K562 (cell line): ENCODE data around the gene MRPS10. TPM values are rescaled to one million over a fixed set of nuclear protein-coding genes. Genes with fewer than 3 reads are reported as not detected.
A peak's percentile ranks its signal among the peaks of the same experiment; 100 is the strongest.

Source experiments
- CBX3 ChIP-seq, 2 experiments: IDR thresholded peaks; 1 replicate in 1 of 2; 2 replicates in 1 of 2; pipeline ENCODE4 v1.6.1; 2012; ENCODE audit warnings: inconsistent platforms in 2 of 2, low read length in 2 of 2, borderline replicate concordance in 1 of 2, control low read depth in 1 of 2
- CXXC5 ChIP-seq: fragments of 250-450 bp; sonication (Bioruptor Pico); IDR thresholded peaks from 2 replicates; pipeline ENCODE4 v1.8.0; 2022; ENCODE audit warnings: inconsistent platforms, mild to moderate bottlenecking, moderate library complexity
- FIP1L1 ChIP-seq: fragments of 200-400 bp; formaldehyde crosslinking; IDR thresholded peaks from 2 replicates; pipeline ENCODE4 v1.6.1; 2018; ENCODE audit warnings: mild to moderate bottlenecking, low read depth, low read length; ENCODE audit not compliant: poor library complexity, severe bottlenecking
- GABPB1 ChIP-seq: sonication (generic); formaldehyde crosslinking; IDR thresholded peaks from 2 replicates; pipeline ENCODE4 v1.8.0; 2022; ENCODE audit warnings: mild to moderate bottlenecking, missing genetic modification reagents
- ILK ChIP-seq: fragments of 450-650 bp; IDR thresholded peaks from 2 replicates; pipeline ENCODE4 v1.6.1; 2016; ENCODE audit warnings: missing genetic modification characterization, low read depth, mild to moderate bottlenecking, missing compliant biosample characterization, moderate library complexity, borderline replicate concordance
- KLF1 ChIP-seq: fragments of 450-650 bp; IDR thresholded peaks from 2 replicates; pipeline ENCODE4 v1.6.1; 2016; ENCODE audit warnings: missing genetic modification characterization, missing compliant biosample characterization
- MLX ChIP-seq, 2 experiments: fragments of 450-650 bp in 1 of 2; sonication (generic) in 1 of 2; formaldehyde crosslinking; conservative IDR thresholded peaks; 2 replicates each; pipeline versions ENCODE4 v1.4.0 to v1.8.1; 2020 to 2022; ENCODE audit warnings: mild to moderate bottlenecking in 1 of 2, missing genetic modification reagents in 1 of 2
- MYC ChIP-seq, 2 experiments: fragments of 250-450 bp in 1 of 2; sonication (Bioruptor Pico) in 1 of 2; IDR thresholded peaks; 2 replicates each; pipeline versions ENCODE4 v1.5.1 to v1.6.1; 2012 to 2021; ENCODE audit warnings: low read depth in 2 of 2, borderline replicate concordance in 1 of 2, improper control_type of control experiment in 1 of 2, low read length in 1 of 2, mild to moderate bottlenecking in 1 of 2, moderate library complexity in 1 of 2
- NR4A1 ChIP-seq, 2 experiments: fragments of 250-450 bp in 1 of 2; fragments of 450-650 bp in 1 of 2; sonication (Bioruptor Pico) in 1 of 2; IDR thresholded peaks; 2 replicates each; pipeline versions ENCODE4 v1.4.0 to v1.6.1; 2016 to 2020; ENCODE audit warnings: mild to moderate bottlenecking in 2 of 2, missing compliant biosample characterization in 1 of 2, missing genetic modification characterization in 1 of 2, moderate library complexity in 1 of 2
- PYGO2 ChIP-seq: fragments of 450-650 bp; IDR thresholded peaks from 2 replicates; pipeline ENCODE4 v1.6.1; 2016; ENCODE audit warnings: mild to moderate bottlenecking, missing genetic modification characterization, moderate library complexity, missing compliant biosample characterization
- RBBP5 ChIP-seq: fragments of 200-600 bp; sonication (generic); IDR thresholded peaks from 2 replicates; pipeline ENCODE4 v1.6.1; 2012; ENCODE audit warnings: borderline replicate concordance, mild to moderate bottlenecking, low read length, control low read depth, inconsistent platforms; ENCODE audit not compliant: insufficient read depth, poor library complexity, severe bottlenecking
- SAP30 ChIP-seq: fragments of 200-600 bp; sonication (generic); IDR thresholded peaks from 2 replicates; pipeline ENCODE4 v1.6.1; 2012; ENCODE audit warnings: borderline replicate concordance, low read depth, mild to moderate bottlenecking, moderate library complexity, low read length, control low read depth, inconsistent platforms; ENCODE audit not compliant: insufficient read depth, poor library complexity, severe bottlenecking
- SFPQ ChIP-seq: fragments of 200-400 bp; formaldehyde crosslinking; IDR thresholded peaks from 2 replicates; pipeline ENCODE4 v1.6.1; 2017; ENCODE audit warnings: mild to moderate bottlenecking, low read depth, low read length, moderate library complexity
- STAT5B ChIP-seq: fragments of 250-450 bp; sonication (Bioruptor Pico); IDR thresholded peaks from 2 replicates; pipeline ENCODE4 v1.8.0; 2021; ENCODE audit warnings: mild to moderate bottlenecking, inconsistent platforms
- USF2 ChIP-seq: sonication (generic); formaldehyde crosslinking; IDR thresholded peaks from 2 replicates; pipeline ENCODE4 v1.5.0; 2020; ENCODE audit warnings: missing genetic modification reagents
- ZFP1 ChIP-seq: fragments of 450-650 bp; formaldehyde crosslinking; IDR thresholded peaks from 2 replicates; pipeline ENCODE4 v1.4.0; 2020; ENCODE audit warnings: mild to moderate bottlenecking, mixed read lengths
- polyA plus RNA-seq, 8 experiments: library from polyadenylated mRNA; depleted of rRNA in 4 of 8; stranded (reverse) in 5 of 8; unstranded in 3 of 8; fragments of >200 nt; fragmentation: Nextera tagmentation in 2 of 8; fragmentation: Illumina TruSeq in 1 of 8; extraction: Ambion mirVana in 2 of 8; extraction: Trizol in 1 of 8; gene quantifications; 2 replicates each; pipeline versions ENCODE4 v1.2.1 to v1.2.3, GENCODE V29; 2011 to 2014; ENCODE audit warnings: inconsistent platforms in 1 of 8, missing spikeins in 1 of 8
- total RNA-seq, 7 experiments: library from RNA; depleted of rRNA in 6 of 7; stranded (reverse); fragments of >200 nt in 6 of 7; fragmentation: Illumina TruSeq in 2 of 7; extraction: Trizol in 2 of 7; gene quantifications; 2 replicates each; pipeline versions ENCODE4 v1.2.1 to v1.2.3, GENCODE V29; 2011 to 2021; ENCODE audit warnings: low replicate concordance in 1 of 7
- TF ChIP-seq, protein P1 (sequence below): fragments of 250-450 bp; sonication (Bioruptor Pico); IDR thresholded peaks from 2 replicates; pipeline ENCODE4 v1.4.0; 2020
- TF ChIP-seq, protein P2 (sequence below): fragments of 450-650 bp; formaldehyde crosslinking; IDR thresholded peaks from 2 replicates; pipeline ENCODE4 v1.4.0; 2020; ENCODE audit warnings: mild to moderate bottlenecking, mixed read lengths
- TF ChIP-seq, protein P3 (sequence below): fragments of 250-450 bp; sonication (Bioruptor Pico); IDR thresholded peaks from 2 replicates; pipeline ENCODE4 v1.8.0; 2021; ENCODE audit warnings: moderate library complexity, mild to moderate bottlenecking, inconsistent platforms

Gene MRPS10
- total and polyA plus RNA-seq, 9 of the 15 experiments (the other 6 are each of a cell fraction or from before 2014, with no cell fraction given): 48.6 to 166 (median 93.7) TPM

DNA sequence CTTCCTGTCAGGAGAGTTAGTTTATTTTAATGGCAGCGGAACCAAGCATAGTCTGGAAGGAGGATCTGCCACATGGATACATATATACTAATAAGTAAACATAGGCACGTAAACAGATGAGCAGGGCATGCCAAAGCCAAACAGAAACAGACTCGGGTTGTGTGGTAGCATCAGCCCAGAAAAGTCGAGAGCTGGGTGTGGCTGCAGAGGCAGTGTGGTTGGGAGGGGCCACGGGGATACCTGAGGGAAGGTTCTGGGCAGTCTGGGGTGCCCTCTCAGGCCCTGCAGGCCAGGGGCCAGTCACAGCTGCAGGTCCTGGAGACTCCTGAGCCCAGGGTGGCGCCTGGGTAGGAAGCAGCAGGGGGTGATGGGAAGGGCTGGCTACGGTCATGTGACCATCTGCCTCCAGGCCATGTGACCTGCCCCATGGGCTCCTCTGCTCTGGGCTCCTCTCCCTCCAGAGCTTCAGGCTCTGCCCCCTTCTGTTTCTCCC, 42.8 kb upstream of the MRPS10 start (continued):
- TF ChIP-seq, protein P1, sequence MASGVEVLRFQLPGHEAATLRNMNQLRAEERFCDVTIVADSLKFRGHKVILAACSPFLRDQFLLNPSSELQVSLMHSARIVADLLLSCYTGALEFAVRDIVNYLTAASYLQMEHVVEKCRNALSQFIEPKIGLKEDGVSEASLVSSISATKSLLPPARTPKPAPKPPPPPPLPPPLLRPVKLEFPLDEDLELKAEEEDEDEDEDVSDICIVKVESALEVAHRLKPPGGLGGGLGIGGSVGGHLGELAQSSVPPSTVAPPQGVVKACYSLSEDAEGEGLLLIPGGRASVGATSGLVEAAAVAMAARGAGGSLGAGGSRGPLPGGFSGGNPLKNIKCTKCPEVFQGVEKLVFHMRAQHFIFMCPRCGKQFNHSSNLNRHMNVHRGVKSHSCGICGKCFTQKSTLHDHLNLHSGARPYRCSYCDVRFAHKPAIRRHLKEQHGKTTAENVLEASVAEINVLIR (CRISPR knock-in tag): no peak; the same call in 1 of the 2 replicates
- TF ChIP-seq CBX3 (IDR thresholded peaks at IDR 0.05; ENCODE audit: borderline replicate concordance in 1 of 2, low read length in 2 of 2): peak in 1 of 2 experiments; percentile 70; a peak in 2 of 3 replicates
- no peak for TF ChIP-seq NR4A1 (CRISPR knock-in tag; IDR thresholded peaks at IDR 0.05)
- peak; percentile 48; the same call in 1 of the 2 replicates for TF ChIP-seq NR4A1 (tag; IDR thresholded peaks at IDR 0.05)
- TF ChIP-seq GABPB1: 0 out of 2 replicates have a peak, but pooled peaks have one; percentile 35
- TF ChIP-seq CXXC5 (CRISPR knock-in tag): no peak
- no peak for TF ChIP-seq SFPQ
- TF ChIP-seq, protein P2, sequence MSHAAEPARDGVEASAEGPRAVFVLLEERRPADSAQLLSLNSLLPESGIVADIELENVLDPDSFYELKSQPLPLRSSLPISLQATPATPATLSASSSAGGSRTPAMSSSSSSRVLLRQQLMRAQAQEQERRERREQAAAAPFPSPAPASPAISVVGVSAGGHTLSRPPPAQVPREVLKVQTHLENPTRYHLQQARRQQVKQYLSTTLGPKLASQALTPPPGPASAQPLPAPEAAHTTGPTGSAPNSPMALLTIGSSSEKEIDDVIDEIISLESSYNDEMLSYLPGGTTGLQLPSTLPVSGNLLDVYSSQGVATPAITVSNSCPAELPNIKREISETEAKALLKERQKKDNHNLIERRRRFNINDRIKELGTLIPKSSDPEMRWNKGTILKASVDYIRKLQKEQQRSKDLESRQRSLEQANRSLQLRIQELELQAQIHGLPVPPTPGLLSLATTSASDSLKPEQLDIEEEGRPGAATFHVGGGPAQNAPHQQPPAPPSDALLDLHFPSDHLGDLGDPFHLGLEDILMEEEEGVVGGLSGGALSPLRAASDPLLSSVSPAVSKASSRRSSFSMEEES: peak; percentile 98
- TF ChIP-seq ILK (tag): no peak
- no peak for TF ChIP-seq SAP30
- no peak for TF ChIP-seq STAT5B (CRISPR knock-in tag)
- TF ChIP-seq USF2 (CRISPR knock-in tag): peak; percentile 97
- TF ChIP-seq ZFP1: no peak
- no peak for TF ChIP-seq RBBP5
- TF ChIP-seq, protein P3, sequence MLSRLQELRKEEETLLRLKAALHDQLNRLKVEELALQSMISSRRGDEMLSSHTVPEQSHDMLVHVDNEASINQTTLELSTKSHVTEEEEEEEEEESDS (CRISPR knock-in tag): no peak
- no peak for TF ChIP-seq FIP1L1
- TF ChIP-seq MYC (IDR thresholded peaks at IDR 0.05; ENCODE audit: low read depth, low read length): no peak; the same call in 1 of the 2 replicates
- no peak for TF ChIP-seq MYC (CRISPR knock-in tag; IDR thresholded peaks at IDR 0.05; ENCODE audit: borderline replicate concordance, low read depth)
- TF ChIP-seq KLF1 (tag): no peak
- TF ChIP-seq PYGO2: 0 out of 2 replicates have a peak, but pooled peaks have one; percentile 4
- no peak for TF ChIP-seq MLX (CRISPR knock-in tag; conservative IDR thresholded peaks at IDR 0.05)
